ENCODE measurements around the gene AMER1.
"Not testable (repeated sequence)": the region's sequence is repeated elsewhere in the genome, so short reads cannot be mapped to it uniquely, and the experiment has no call there.

AMER1 gene

GRCh38 chrX:64205441-64205734, at the start of gene AMER1:
Gene AMER1 (minus strand): TSS chrX:64205708. CDS start chrX:64193286, 12,422 bp downstream.
- no peak for DNase-seq

GRCh38 chrX:64230123-64230970, 24.8 kb upstream of the AMER1 start, which contains the start of gene ASB12:
Gene ASB12 (minus strand): TSS chrX:64230607. CDS start chrX:64225650, 4,957 bp downstream.
- no peak for DNase-seq

GRCh38 chrX:64229154-64229553, 23.6 kb upstream of the AMER1 start:
- DNase-seq: no peak

GRCh38 chrX:64218023-64218422, 12.5 kb upstream of the AMER1 start:
- DNase-seq: no peak

GRCh38 chrX:64213989-64214388, 8.5 kb upstream of the AMER1 start:
- DNase-seq: not testable (repeated sequence)

GRCh38 chrX:64206556-64207162, 1.2 kb upstream of the AMER1 start:
- DNase-seq: no peak

- DNase-seq: peak; percentile 89
Observed at GRCh38 chrX:64205735-64206501, 410 bp upstream of the AMER1 start.

- DNase-seq: no peak
Observed at GRCh38 chrX:64204701-64205440, 637 bp downstream of the AMER1 start.

GRCh38 chrX:64204252-64204651, 1.3 kb downstream of the AMER1 start:
- no peak for DNase-seq

GRCh38 chrX:64202808-64203325, 2.6 kb downstream of the AMER1 start:
- DNase-seq: no peak

- no peak for DNase-seq
Observed at GRCh38 chrX:64198036-64198435, 7.5 kb downstream of the AMER1 start.

- no peak for DNase-seq
Observed at GRCh38 chrX:64196606-64197005, 8.9 kb downstream of the AMER1 start.

- no peak for DNase-seq
Observed at GRCh38 chrX:64195862-64196261, 9.6 kb downstream of the AMER1 start.

- no peak for DNase-seq
Observed at GRCh38 chrX:64192673-64193072, 12.8 kb downstream of the AMER1 start.

GRCh38 chrX:64192040-64192439, 13.5 kb downstream of the AMER1 start:
- no peak for DNase-seq

GRCh38 chrX:64191281-64192010, 14.1 kb downstream of the AMER1 start:
- DNase-seq: no peak

- DNase-seq: no peak
Observed at GRCh38 chrX:64190136-64190740, 15.3 kb downstream of the AMER1 start.

GRCh38 chrX:64188901-64189300, 16.6 kb downstream of the AMER1 start:
- no peak for DNase-seq

GRCh38 chrX:64187762-64188150, 17.8 kb downstream of the AMER1 start:
- no peak for DNase-seq

- no peak for DNase-seq
Observed at GRCh38 chrX:64186974-64187761, 18.3 kb downstream of the AMER1 start.

- no peak for DNase-seq
Observed at GRCh38 chrX:64184396-64184795, 21.1 kb downstream of the AMER1 start.
